Muscle of leg (tissue), 11 donors: ENCODE measurements around the gene STAP2. TPM values are rescaled to one million over a fixed set of nuclear protein-coding genes. Genes with fewer than 3 reads are reported as not detected.
"Not testable (repeated sequence)": the region's sequence is repeated elsewhere in the genome, so short reads cannot be mapped to it uniquely, and the experiment has no call there.

Experiments used
- DNase-seq: peaks from one replicate; pipeline ENCODE4 v3.0.0; 2013
- H3K27ac ChIP-seq: one replicate; pipeline ENCODE4 v1.5.1; 2013; ENCODE audit warnings: mild to moderate bottlenecking, low read length, control low read depth
- H3K27me3 ChIP-seq: one replicate; pipeline ENCODE4 v1.6.1; 2013; ENCODE audit warnings: low read length; ENCODE audit not compliant: control insufficient read depth, insufficient read depth
- H3K36me3 ChIP-seq: one replicate; pipeline ENCODE4 v1.6.1; 2013; ENCODE audit warnings: low read length; ENCODE audit not compliant: control insufficient read depth, insufficient read depth
- H3K4me1 ChIP-seq: one replicate; pipeline ENCODE4 v1.6.1; 2013; ENCODE audit warnings: low read length; ENCODE audit not compliant: control insufficient read depth, insufficient read depth
- H3K4me3 ChIP-seq: one replicate; pipeline ENCODE4 v1.5.1; 2013; ENCODE audit warnings: low read length, control low read depth
- H3K9me3 ChIP-seq: replicated peaks from 2 replicates; pipeline ENCODE4 v1.6.1; 2013; ENCODE audit warnings: low read depth, low read length; ENCODE audit not compliant: control insufficient read depth
- WGBS: methylation state at CpG from one replicate; pipeline ENCODE4 v1.1.5; 2013; ENCODE audit warnings: missing lambda C conversion rate; ENCODE audit not compliant: insufficient coverage; 5-methylcytosine and 5-hydroxymethylcytosine counted together
- polyA plus RNA-seq, 8 donors: library from polyadenylated mRNA; unstranded; fragments of 120-200 nt; gene quantifications; one replicate each; pipeline versions ENCODE4 v1.2.1 to v1.2.3, GENCODE V29; 2013; ENCODE audit warnings: inconsistent platforms in 1 of 8, low replicate concordance in 1 of 8; ENCODE audit not compliant: insufficient read length in 8 of 8, insufficient read depth in 1 of 8
- total RNA-seq: library from RNA; stranded (reverse); fragments of 120-200 nt; gene quantifications from one replicate; pipeline ENCODE4 v1.2.4, GENCODE V29; 2013

Gene STAP2
- total and polyA plus RNA-seq, 9 donors = 3.9 to 10.8 (median 5.1) TPM

- DNase-seq = no peak
- Histone ChIP-seq H3K4me3 (no peak overlapping the region), H3K36me3 (peaks cover 12% of the 10 kb centered on the region), H3K4me1 (peaks cover 15% of the 10 kb centered on the region), H3K27me3 (no peaks in the 10 kb centered on the region), H3K27ac (no peak overlapping the region), H3K9me3 (no peaks in the 10 kb centered on the region)
- 79% methylated on average over 15 of the region's 15 CpGs for WGBS
These were observed 6.9 kb upstream of the STAP2 start for GRCh38 chr19:4345342-4346019.

DNA sequence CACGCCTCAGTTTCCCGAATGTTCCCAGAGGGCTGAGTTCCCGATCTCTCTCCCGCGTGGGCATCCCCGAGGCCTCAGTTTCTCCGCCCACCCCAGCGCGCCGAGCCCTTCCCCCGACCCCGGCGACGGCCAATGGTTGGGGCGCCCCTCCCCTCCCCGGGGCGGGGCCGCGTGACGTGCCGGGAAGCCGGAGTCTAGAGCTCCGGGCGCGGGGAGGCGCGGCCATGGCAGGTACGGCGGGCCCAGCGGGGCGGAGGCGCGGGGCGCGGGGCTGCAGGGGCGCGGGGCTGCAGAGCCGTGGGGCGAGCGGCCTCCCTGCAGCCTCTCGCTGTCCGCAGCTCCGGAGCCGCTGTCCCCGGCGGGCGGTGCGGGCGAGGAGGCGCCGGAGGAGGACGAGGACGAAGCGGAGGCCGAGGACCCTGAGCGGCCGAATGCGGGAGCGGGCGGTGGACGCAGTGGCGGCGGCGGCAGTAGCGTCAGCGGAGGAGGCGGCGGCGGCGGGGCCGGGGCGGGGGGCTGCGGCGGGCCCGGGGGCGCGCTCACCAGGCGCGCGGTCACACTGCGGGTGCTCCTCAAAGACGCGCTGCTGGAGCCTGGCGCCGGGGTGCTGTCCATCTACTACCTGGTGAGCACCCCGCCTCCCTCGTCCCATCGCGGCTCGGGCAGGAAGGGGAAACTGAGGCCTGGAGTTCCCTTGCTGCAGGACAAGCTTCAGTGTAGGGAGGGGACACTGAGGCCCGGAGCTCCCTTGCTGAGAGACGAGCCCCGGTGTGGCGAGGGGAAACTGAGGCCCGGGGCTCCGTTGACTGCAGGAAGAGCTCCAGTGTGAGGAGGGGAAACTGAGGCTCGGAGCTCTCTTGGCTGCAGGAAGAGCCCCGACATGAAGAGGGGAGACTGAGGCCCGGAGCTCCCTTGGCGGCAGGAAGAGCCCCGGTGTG, 5.0 kb upstream of the STAP2 start, which contains the start of gene MPND:
MPND (plus strand) TSS at position 193 of the 938 bp plus-strand sequence; CDS start at position 225, 32 bp downstream.
- DNase-seq = peak; percentile 97
- WGBS = 6% methylated on average over 99 of the region's 101 CpGs
- H3K27ac ChIP-seq = peak within 1 kb of the TSS; percentile 99
- no peaks in the 10 kb centered on the region for H3K27me3 ChIP-seq
- H3K36me3 ChIP-seq = peaks cover 9% of the 10 kb centered on the region
- peaks cover 17% of the 10 kb centered on the region for H3K4me1 ChIP-seq
- H3K4me3 ChIP-seq = peak within 1 kb of the TSS; percentile 75
- H3K9me3 ChIP-seq = no peaks in the 10 kb centered on the region

DNA sequence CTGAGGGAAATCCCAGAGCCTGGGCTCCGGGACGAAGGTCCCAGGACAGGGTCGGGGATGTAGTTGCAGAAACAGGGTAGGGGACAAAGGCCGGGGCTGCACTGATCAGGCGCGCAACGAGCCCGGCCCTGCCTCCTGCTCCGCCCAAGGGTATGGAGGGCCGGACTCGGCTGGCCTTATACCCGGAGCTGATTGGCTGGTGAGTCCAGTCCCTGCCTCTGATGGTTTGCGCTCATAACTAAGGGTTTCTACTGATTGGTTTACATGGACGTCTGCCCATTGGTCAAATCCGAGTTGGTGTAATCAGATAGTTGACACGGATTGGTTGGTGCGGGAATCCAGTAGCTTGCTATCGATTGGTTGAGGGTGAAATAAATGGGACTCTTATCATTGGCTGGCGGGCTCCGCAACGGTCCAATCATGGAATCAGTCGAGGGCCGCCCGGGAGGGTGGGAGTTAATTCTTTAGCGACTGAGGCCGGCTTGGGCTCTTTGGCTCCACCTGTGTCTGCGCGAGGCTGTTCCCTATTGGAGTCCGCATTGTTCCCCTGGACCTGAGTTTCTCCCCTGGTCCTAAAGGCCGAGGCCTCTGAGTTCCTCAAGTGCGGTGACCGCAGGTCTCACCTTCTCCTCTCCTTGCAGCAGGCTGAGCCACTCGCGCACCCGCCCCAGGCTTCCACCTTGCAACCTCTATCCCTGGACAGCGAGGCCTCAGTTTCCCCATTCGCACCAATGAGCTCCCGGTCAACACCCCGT, 4.2 kb upstream of the STAP2 start:
- Histone ChIP-seq H3K4me3 (peak overlapping the region; percentile 75), H3K27ac (peak overlapping the region; percentile 99), H3K4me1 (peaks cover 25% of the 10 kb centered on the region), H3K27me3 (no peaks in the 10 kb centered on the region), H3K9me3 (no peaks in the 10 kb centered on the region), H3K36me3 (peaks cover 9% of the 10 kb centered on the region)
- WGBS = under 1% methylated on average over 37 of the region's 39 CpGs
- peak; percentile 100 for DNase-seq

- DNase-seq = no peak
- WGBS = 4% methylated on average over 7 of the region's 10 CpGs
- peak overlapping the region; percentile 97 for H3K27ac ChIP-seq
These were observed 3.6 kb upstream of the STAP2 start for GRCh38 chr19:4342314-4342614.

DNA sequence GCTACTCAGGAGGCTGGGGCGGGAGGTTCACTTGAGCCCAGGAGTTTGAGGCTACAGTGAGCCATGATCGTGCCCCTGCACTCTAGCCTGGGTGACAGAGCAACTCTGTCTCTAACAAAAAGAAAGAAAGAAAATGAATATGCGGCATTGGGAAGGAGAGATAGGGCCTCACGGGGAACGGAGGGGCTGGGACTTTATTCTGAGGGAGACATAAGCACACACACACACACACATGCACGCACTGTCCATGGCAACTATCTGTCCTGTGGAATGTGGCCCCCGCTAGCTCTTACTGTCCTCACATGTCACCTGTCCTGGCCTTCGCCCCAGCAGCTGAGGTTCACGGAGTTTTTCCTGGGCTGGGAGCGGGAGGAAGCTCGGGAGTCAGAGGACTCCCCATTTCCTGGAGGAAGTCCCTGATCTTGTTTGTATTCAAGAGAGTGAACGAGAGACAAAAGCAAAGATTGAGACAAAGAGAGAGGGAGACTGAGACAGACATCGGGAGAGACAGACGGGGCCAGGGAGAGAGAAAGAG, 654 bp downstream of the STAP2 start:
- 21% methylated on average over 7 of the region's 14 CpGs for WGBS
- DNase-seq = peak; percentile 55
- peaks cover 17% of the 10 kb centered on the region for H3K4me1 ChIP-seq
- peak overlapping the region; percentile 77 for H3K27ac ChIP-seq
- no peaks in the 10 kb centered on the region for H3K27me3 ChIP-seq
- H3K36me3 ChIP-seq = no peaks in the 10 kb centered on the region
- H3K4me3 ChIP-seq = peak overlapping the region; percentile 30
- H3K9me3 ChIP-seq = no peaks in the 10 kb centered on the region

More at GRCh38 chr19:4342314-4342614, 3.6 kb upstream of the STAP2 start:
- Histone ChIP-seq H3K4me1 (peaks cover 26% of the 10 kb centered on the region), H3K9me3 (no peaks in the 10 kb centered on the region), H3K27me3 (no peaks in the 10 kb centered on the region), H3K36me3 (peaks cover 9% of the 10 kb centered on the region), H3K4me3 (peak overlapping the region; percentile 70)

- peaks cover 11% of the 10 kb centered on the region for H3K4me1 ChIP-seq
- H3K9me3 ChIP-seq = no peaks in the 10 kb centered on the region
- no peak overlapping the region for H3K27ac ChIP-seq
- no peaks in the 10 kb centered on the region for H3K27me3 ChIP-seq
- H3K4me3 ChIP-seq = no peak overlapping the region
- 93% methylated on average over 7 of the region's 7 CpGs for WGBS
- no peaks in the 10 kb centered on the region for H3K36me3 ChIP-seq
- no peak for DNase-seq
These were observed 3.6 kb downstream of the STAP2 start for GRCh38 chr19:4334929-4335570.

DNA sequence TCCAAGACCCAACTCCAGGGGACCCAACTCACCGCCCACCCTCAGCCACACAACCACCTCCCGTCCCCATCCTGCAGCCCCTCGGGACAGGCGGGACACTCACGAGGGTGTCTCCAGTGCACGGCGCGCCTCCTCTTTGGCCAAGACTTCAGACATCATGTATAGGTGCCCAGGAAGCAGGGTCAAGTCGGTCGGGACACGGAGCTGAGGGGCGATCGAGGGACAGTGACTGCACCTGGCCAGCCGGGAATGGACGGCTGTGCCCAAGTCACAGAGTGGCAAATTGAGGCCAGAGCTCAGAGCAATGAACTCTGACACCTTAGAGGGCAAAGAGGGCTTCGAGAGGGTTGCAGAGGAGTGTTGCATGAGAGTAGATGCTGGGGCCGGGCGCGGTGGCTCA, 8.8 kb downstream of the STAP2 start:
- H3K27ac ChIP-seq = no peak overlapping the region
- 95% methylated on average over 17 of the region's 19 CpGs for WGBS
- peaks cover 13% of the 10 kb centered on the region for H3K27me3 ChIP-seq
- no peaks in the 10 kb centered on the region for H3K36me3 ChIP-seq
- H3K4me3 ChIP-seq = no peak overlapping the region
- peaks cover 26% of the 10 kb centered on the region for H3K4me1 ChIP-seq
- DNase-seq = no peak
- no peaks in the 10 kb centered on the region for H3K9me3 ChIP-seq

GRCh38 chr19:4328991-4329681, 9.5 kb downstream of the STAP2 start:
- H3K4me1 ChIP-seq = peaks cover 26% of the 10 kb centered on the region
- not testable (repeated sequence) for DNase-seq, H3K36me3 ChIP-seq, H3K9me3 ChIP-seq
- peak overlapping the region; percentile 75 for H3K4me3 ChIP-seq
- H3K27ac ChIP-seq = peak overlapping the region; percentile 67
- WGBS = 36% methylated on average over 26 of the region's 35 CpGs
- H3K27me3 ChIP-seq = peaks cover 13% of the 10 kb centered on the region
